ENCODE results near the gene CMSS1.

- TF ChIP-seq, protein P1, sequence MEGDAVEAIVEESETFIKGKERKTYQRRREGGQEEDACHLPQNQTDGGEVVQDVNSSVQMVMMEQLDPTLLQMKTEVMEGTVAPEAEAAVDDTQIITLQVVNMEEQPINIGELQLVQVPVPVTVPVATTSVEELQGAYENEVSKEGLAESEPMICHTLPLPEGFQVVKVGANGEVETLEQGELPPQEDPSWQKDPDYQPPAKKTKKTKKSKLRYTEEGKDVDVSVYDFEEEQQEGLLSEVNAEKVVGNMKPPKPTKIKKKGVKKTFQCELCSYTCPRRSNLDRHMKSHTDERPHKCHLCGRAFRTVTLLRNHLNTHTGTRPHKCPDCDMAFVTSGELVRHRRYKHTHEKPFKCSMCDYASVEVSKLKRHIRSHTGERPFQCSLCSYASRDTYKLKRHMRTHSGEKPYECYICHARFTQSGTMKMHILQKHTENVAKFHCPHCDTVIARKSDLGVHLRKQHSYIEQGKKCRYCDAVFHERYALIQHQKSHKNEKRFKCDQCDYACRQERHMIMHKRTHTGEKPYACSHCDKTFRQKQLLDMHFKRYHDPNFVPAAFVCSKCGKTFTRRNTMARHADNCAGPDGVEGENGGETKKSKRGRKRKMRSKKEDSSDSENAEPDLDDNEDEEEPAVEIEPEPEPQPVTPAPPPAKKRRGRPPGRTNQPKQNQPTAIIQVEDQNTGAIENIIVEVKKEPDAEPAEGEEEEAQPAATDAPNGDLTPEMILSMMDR (IDR thresholded peaks at IDR 0.05): no peak
- TF ChIP-seq SIN3A (IDR thresholded peaks at IDR 0.05; ENCODE audit: borderline replicate concordance, insufficient read depth, low read depth, low read length) (no peak), REST (IDR thresholded peaks at IDR 0.05; ENCODE audit: insufficient read depth in 1 of 2, low read depth in 2 of 2, low read length in 1 of 2) (no peak)
Measured at GRCh38 chr3:100158918-100159330, 341.3 kb downstream of the CMSS1 start.
